RKO (cell line): ENCODE measurements around the gene CORO2B.
A peak's percentile ranks its signal among the peaks of the same experiment; 100 is the strongest.

Experiments
- DNase-seq: peaks from one replicate; pipeline ENCODE4 v3.0.0-alpha.2; 2016; ENCODE audit warnings: low spot score

The CORO2B gene

GRCh38 chr15:68554721-68555678, 23.8 kb upstream of the CORO2B start:
- no peak for DNase-seq

DNA sequence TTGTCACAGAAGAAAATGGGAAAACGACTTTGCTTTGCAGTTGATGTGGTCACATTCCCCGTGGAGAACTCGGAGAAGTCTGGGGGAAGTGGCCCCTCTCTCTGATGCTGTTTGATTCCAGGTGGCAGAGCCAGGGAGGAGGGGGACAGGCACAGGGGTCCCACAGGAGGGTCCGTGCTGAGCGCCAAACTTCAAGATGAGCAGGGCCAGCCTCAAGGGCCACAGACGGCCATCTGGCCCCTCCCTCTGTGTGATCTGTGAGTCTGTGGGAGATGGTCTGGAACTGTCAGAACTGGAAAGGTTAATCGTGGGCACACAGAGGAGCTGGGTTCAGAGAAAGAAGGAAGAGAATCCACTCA, 23.1 kb upstream of the CORO2B start:
- no peak for DNase-seq

GRCh38 chr15:68556139-68556990, 22.4 kb upstream of the CORO2B start:
- DNase-seq = no peak

DNA sequence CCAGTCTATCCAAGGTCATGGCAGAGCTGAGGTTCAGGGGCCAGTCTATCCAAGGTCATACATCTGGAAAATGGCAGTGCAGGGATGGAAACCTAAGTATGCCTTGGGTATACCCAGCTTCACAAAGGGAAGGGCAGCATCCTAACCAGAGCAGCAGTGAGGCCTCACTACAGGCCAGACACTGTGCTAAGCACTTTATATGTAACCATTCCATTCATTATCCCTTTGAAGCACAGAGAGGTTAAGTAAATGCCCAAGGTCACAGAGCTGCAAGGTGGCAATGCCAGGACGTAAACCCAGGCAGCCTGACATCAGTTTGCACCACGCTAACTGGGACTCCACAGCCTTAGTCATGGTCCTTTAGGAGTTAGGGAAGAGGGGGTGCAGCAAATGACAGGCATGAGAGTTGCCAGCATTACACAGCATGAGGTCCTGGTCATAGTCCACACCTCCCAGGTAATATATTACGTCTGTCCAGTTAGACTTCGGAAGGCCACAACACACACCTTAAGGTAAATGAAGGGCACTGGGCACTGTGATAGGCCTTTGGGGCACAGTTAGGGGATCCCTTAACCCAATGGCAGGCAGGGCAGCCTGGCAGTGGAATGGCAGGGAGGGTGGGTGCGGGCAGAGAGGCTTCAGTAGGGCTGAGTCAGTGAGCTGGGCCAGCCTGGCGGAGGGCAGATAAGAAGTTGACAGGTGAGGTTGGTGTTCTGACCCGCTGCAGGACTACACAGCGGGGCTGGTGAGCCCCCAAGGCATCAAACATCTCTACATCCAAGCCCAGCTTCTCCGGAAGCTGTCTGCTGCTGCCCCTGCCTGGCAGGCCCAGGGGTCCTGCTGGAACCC, 21.1 kb upstream of the CORO2B start:
- no peak for DNase-seq

DNA sequence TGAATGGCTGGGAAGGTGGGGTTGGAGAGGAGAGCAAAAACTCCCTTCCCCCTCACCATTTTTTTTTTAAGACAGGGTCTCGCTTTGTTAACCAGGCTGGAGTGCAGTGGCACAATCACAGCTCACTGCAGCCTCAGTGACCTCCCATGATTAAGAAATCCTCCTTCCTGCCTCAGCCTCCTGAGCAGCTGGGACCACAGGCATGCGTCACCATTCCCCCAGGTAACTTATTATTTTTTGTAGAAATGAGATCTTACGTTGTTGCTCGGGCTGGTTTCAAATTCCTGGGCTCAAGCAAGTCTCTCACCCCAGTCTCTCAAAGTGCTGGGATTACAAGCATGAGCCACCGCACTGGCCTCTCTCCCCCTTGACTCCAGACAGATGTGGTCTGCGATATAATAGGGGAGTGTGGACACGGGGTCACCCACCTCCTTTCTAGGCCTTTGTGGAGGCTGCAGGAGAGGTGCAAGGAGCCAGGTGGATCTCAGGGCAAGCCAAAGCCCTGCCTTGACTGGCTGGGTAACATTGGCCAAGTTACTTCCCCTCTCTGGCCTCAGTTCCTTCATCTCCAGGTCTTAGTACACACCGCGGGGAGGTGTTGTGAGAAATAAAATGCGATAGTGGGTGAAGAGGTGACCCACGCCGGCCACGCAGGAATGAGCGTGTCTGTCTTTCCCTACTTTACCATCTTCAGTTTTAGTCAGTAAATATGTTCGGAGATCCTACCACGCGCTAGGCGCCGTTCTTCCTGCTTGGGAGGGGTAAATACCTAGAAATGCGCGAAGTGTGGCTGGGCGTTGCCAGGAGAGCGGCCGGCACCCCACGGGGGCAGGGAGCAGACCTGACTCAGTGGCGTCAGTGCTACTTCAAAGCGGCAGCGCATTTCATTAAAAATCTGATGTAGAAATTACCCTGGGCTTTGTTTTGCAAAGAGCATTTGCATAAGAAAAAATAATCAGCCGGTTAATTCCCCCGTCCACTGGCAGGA, 20.2 kb upstream of the CORO2B start:
- DNase-seq = no peak

DNA sequence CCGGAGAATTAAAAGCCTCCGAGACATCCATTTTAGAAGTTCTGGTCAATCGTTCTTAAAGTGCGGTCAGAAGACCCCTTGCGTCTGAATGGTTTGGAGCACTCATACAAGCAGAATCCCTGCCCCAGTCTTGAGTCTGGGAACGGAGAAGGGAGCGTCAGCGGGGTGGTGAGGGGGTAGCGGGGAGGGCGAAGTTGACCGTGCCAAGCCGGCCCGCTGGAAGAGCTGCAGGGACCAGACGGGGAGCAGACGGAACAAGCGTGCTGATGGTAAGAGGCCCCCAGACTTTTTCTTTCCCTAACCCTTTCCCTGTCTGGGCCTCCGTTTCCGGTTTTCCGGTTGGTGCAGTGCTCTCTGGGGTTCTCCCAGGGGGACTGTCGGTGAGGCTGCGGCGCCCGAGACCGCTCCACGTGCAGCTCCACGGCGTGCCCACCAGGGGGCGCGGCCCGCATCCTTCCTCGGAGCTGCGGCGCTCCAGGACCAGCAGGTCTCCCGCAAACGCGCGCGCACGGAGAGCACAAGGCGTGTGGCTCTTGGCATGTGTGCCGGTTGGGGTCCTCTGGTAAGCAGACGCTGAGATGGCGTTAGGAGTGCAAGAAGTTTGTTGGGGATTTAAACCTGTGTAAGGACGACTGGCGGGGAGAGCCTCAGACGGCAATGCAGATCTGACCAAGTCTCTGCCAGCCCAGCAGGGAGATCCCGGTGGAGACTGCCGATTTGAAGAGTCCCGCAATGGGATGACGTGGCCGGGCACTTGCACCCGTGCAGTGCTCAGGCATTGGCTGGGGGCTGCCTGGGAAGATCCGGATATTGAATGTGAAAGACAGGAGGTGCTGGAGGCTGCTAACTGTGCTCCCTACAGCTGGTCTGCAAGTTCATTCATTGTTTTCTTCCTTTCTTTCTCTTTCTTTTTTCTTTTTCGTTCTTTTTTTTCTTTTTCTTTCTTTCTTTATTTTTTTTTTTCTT, 19.2 kb upstream of the CORO2B start:
- DNase-seq = peak; percentile 72

DNA sequence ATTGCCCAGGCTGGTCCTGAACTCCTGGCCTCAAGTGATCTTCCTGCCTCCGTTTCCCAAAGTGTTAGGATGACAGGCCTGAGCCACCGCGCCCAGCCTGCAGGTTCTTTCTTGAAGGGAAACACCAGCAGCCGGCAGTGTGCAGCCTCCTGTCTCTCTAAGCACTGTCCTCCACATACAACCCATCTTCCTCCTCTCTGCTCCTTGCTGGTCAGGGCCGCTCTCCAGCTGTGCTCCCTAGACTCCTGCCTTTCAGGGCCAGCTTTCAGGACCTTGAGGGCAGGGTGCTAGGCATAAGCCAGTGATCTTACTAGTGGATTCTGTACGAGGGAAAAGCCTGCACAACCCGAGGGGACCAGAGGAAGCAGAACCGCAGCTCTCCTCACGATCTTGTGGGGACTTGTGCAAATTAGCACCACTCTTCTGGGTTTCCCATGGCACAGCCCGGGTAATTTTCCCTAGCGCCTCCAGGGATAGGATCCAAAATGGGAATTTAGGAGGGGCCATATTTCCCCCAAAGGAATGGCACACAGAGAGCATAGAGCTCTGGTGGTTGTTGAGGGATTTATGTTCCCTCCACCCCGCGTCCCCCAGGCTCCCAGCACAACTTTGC, 18.2 kb upstream of the CORO2B start:
- no peak for DNase-seq

GRCh38 chr15:68561171-68561900, 17.5 kb upstream of the CORO2B start:
- DNase-seq = no peak

- no peak for DNase-seq
These were observed 16.9 kb upstream of the CORO2B start for GRCh38 chr15:68561901-68562300.

DNA sequence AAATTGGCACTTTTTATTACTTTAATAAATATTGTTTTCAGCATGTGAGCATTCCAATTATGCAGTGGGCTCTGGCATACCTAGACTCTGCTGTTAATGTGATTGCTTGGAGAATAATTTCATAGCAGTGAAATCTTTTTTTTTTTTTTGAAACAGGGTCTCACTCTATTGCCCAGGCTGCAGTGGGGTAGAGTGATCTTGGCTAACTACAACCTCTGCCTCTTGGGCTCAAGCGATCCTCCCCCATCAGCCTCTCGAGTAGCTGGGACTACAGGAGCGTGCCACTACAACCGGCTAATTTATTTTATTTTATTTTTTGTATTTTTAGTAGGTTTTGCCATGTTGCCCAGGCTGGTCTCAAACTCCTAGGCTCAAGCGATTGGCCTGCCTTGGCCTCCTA, 14.6 kb upstream of the CORO2B start:
- no peak for DNase-seq

- DNase-seq = no peak
These were observed 13.6 kb upstream of the CORO2B start for GRCh38 chr15:68565234-68565633.

GRCh38 chr15:68565726-68566125, 13.1 kb upstream of the CORO2B start:
- no peak for DNase-seq

DNA sequence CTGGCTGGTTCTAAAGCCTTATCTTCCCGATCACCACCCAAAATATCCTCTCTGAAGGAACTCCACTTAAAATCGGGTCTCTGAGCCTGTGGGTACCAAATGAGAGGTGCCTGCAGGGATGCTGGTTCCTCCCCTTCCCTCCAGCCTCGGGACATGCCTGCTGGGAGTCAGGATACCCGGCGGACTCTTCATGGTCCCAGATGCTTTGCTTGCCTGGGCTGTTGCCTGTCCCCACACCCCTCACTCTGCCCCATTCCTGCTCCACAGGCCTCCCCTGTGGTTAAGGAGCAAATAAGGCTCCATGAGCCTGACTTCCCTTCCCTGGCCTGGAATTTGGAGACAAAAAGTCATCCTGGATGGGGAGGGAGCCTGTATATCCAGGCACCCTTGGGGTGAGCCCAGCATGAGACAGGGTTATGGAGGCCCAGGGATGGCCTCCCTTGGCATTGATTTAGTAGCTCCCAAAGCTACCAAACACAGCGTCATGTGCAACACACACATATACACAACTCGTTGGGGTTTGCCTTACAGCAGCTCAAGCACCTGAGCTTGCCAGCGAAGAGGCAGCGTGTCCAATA, 12.3 kb upstream of the CORO2B start:
- DNase-seq = no peak

GRCh38 chr15:68567345-68567744, 11.4 kb upstream of the CORO2B start:
- DNase-seq = no peak

- no peak for DNase-seq
These were observed 7.8 kb upstream of the CORO2B start for GRCh38 chr15:68570974-68571373.

GRCh38 chr15:68571582-68571981, 7.2 kb upstream of the CORO2B start:
- DNase-seq = no peak

- DNase-seq = no peak
These were observed 6.5 kb upstream of the CORO2B start for GRCh38 chr15:68572309-68572708.

GRCh38 chr15:68572921-68573320, 5.9 kb upstream of the CORO2B start:
- DNase-seq = no peak
